Hepatocyte (in vitro differentiated cells): ENCODE results near the gene ZP4. TPM values are rescaled to one million over a fixed set of nuclear protein-coding genes. Genes with fewer than 3 reads are reported as not detected.

ENCODE experiments used
- DNase-seq: peaks from one replicate; pipeline ENCODE4 v3.0.0-alpha.2; 2016; ENCODE audit warnings: low spot score
- H2AFZ ChIP-seq: fragments of 200-600 bp; sonication (generic); 2 replicates; pipeline ENCODE4 v1.6.0; 2016; ENCODE audit warnings: antibody characterized with exemption, mild to moderate bottlenecking
- H3K27ac ChIP-seq: fragments of 200-600 bp; sonication (generic); 2 replicates; pipeline ENCODE4 v1.5.1; 2016; ENCODE audit warnings: mild to moderate bottlenecking
- H3K27me3 ChIP-seq: fragments of 200-600 bp; sonication (generic); 2 replicates; pipeline ENCODE4 v1.6.1; 2016
- H3K36me3 ChIP-seq: fragments of 200-600 bp; sonication (generic); replicated peaks from 2 replicates; pipeline ENCODE4 v1.5.1; 2016; ENCODE audit warnings: low read depth; ENCODE audit not compliant: insufficient read depth
- H3K4me1 ChIP-seq: fragments of 200-600 bp; sonication (generic); 2 replicates; pipeline ENCODE4 v1.5.1; 2016; ENCODE audit warnings: mild to moderate bottlenecking, moderate library complexity; ENCODE audit not compliant: insufficient read depth
- H3K4me2 ChIP-seq: fragments of 200-600 bp; sonication (generic); 2 replicates; pipeline ENCODE4 v1.6.0; 2016
- H3K4me3 ChIP-seq: fragments of 200-600 bp; sonication (generic); 2 replicates; pipeline ENCODE4 v1.5.1; 2016; ENCODE audit warnings: mild to moderate bottlenecking
- H3K79me2 ChIP-seq: fragments of 200-600 bp; sonication (generic); 2 replicates; pipeline ENCODE4 v1.6.0; 2017; ENCODE audit warnings: mild to moderate bottlenecking
- H3K9me2 ChIP-seq: fragments of 200-600 bp; sonication (generic); replicated peaks from 2 replicates; pipeline ENCODE4 v1.6.0; 2017; ENCODE audit warnings: mild to moderate bottlenecking; ENCODE audit not compliant: insufficient read depth
- H3K9me3 ChIP-seq: fragments of 200-600 bp; sonication (generic); 2 replicates; pipeline ENCODE4 v1.5.1; 2016; ENCODE audit warnings: low read depth, mild to moderate bottlenecking
- H4K20me1 ChIP-seq: fragments of 200-600 bp; sonication (generic); 2 replicates; pipeline ENCODE4 v1.6.0; 2016; ENCODE audit warnings: mild to moderate bottlenecking; ENCODE audit not compliant: insufficient read depth, poor library complexity, severe bottlenecking
- EZH2 ChIP-seq: fragments of 200-600 bp; sonication (generic); IDR thresholded peaks from 2 replicates; pipeline ENCODE4 v1.6.1; 2016; ENCODE audit warnings: antibody characterized with exemption, mild to moderate bottlenecking, borderline replicate concordance
- EZH2phosphoT487 ChIP-seq: fragments of 200-600 bp; sonication (generic); IDR thresholded peaks from one replicate; pipeline ENCODE4 v1.6.1; 2018; ENCODE audit warnings: antibody characterized with exemption, mild to moderate bottlenecking, low read depth, moderate library complexity; ENCODE audit not compliant: unreplicated experiment, severe bottlenecking
- WGBS: methylation state at CpG from one replicate; pipeline ENCODE4 v1.1.6; 2016; ENCODE audit warnings: low lambda C conversion rate; ENCODE audit errors: missing lambda C conversion rate; 5-methylcytosine and 5-hydroxymethylcytosine counted together
- polyA plus RNA-seq: library from polyadenylated mRNA; unstranded; fragments of >200 nt; fragmentation: Nextera tagmentation; extraction: Ambion mirVana; gene quantifications from 2 replicates; pipeline ENCODE4 v1.2.1, GENCODE V29; 2016
- total RNA-seq: library from RNA; depleted of rRNA; stranded (reverse); fragments of >200 nt; gene quantifications from 2 replicates; pipeline ENCODE4 v1.2.3, GENCODE V29; 2014
- TF ChIP-seq, protein P1 (sequence below): fragments of 200-600 bp; sonication (generic); IDR thresholded peaks from 2 replicates; pipeline ENCODE4 v1.5.1; 2016; ENCODE audit warnings: antibody characterized with exemption, mild to moderate bottlenecking; ENCODE audit not compliant: poor library complexity

The ZP4 gene
- total and polyA plus RNA-seq, 2 experiments from 2014 or later = 0.13 to 0.17 TPM

DNA sequence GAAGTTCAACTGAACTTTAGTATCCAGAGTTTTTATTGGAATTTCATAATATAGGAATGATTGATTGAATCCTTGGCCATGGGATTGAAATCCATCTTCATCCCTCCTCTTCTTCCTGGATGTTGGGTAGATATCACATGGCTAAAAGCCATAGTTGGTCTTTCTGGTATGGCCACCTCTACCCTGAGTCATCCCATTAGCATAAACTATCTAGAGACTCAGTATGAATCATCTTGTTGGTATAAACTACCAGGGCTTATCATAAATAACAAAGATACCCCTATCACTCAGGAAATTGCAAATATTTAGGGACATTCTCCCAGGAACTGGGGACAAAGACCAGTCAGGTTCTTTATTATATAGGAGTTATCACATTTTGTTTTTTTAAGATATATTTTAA, 21.2 kb upstream of the ZP4 start:
- TF ChIP-seq EZH2 = no peak
- TF ChIP-seq, protein P1, sequence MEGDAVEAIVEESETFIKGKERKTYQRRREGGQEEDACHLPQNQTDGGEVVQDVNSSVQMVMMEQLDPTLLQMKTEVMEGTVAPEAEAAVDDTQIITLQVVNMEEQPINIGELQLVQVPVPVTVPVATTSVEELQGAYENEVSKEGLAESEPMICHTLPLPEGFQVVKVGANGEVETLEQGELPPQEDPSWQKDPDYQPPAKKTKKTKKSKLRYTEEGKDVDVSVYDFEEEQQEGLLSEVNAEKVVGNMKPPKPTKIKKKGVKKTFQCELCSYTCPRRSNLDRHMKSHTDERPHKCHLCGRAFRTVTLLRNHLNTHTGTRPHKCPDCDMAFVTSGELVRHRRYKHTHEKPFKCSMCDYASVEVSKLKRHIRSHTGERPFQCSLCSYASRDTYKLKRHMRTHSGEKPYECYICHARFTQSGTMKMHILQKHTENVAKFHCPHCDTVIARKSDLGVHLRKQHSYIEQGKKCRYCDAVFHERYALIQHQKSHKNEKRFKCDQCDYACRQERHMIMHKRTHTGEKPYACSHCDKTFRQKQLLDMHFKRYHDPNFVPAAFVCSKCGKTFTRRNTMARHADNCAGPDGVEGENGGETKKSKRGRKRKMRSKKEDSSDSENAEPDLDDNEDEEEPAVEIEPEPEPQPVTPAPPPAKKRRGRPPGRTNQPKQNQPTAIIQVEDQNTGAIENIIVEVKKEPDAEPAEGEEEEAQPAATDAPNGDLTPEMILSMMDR = no peak
- TF ChIP-seq EZH2phosphoT487 = no peak
- Histone ChIP-seq H4K20me1 (no peaks in the 10 kb centered on the region), H3K4me1 (no peaks in the 10 kb centered on the region), H3K9me2 (no peaks in the 10 kb centered on the region), H3K4me2 (no peak overlapping the region), H3K79me2 (no peaks in the 10 kb centered on the region), H3K27me3 (no peaks in the 10 kb centered on the region), H2AFZ (no peak overlapping the region), H3K36me3 (no peaks in the 10 kb centered on the region), H3K27ac (no peak overlapping the region), H3K9me3 (no peaks in the 10 kb centered on the region), H3K4me3 (no peak overlapping the region)
- DNase-seq = no peak

DNA sequence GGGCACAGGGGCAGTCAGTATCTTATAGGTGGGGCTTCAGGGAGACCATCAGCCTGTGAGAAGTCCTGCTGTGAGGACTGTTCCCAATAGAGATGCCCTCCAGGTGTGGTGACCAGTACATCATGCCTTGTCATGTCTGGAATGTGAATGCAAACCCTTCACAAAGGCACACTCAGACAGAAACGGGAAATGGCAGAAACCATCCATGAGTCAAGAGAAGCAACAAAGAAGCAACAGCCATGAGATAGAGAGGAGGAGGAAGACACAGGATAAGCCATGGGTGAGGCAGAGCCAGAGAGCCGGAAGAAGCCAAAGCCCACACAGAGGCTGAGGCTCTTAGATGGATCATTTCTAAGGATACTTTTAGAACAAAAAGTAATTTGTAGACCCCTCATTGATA, 20.1 kb upstream of the ZP4 start:
- Histone ChIP-seq H3K4me1 (no peaks in the 10 kb centered on the region), H3K79me2 (no peaks in the 10 kb centered on the region), H3K9me2 (no peaks in the 10 kb centered on the region), H3K27me3 (no peaks in the 10 kb centered on the region), H3K4me3 (no peak overlapping the region), H4K20me1 (no peaks in the 10 kb centered on the region), H3K4me2 (no peak overlapping the region), H2AFZ (no peak overlapping the region), H3K9me3 (no peaks in the 10 kb centered on the region), H3K36me3 (no peaks in the 10 kb centered on the region), H3K27ac (no peak overlapping the region)
- no peak for TF ChIP-seq EZH2
- no peak for TF ChIP-seq EZH2phosphoT487
- WGBS = 94% methylated on average over 2 of the region's 2 CpGs
- DNase-seq = no peak

DNA sequence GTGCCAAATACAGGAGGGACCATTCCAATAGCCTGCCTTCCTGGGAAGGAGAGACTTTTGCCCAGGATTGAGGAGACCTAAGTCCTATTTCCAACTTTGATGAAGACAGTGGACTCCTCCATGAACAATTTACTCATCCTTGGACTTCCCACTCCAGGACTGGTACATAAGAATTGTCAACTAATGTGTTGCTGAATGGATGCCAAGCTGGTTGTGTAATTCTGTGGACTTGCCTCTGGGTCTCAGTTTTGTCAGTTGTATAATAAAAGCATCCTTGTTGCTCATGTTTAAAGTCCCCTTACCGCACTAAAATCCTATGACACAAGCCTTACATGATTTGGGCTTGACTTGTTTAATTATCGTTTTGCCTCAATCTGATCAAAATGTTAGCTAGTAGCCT, 13.2 kb upstream of the ZP4 start:
- Histone ChIP-seq H3K36me3 (no peaks in the 10 kb centered on the region), H3K4me1 (no peaks in the 10 kb centered on the region), H3K27ac (no peak overlapping the region), H3K27me3 (no peaks in the 10 kb centered on the region), H3K9me2 (no peaks in the 10 kb centered on the region), H3K4me3 (no peak overlapping the region), H3K79me2 (no peaks in the 10 kb centered on the region), H2AFZ (no peak overlapping the region), H3K9me3 (no peaks in the 10 kb centered on the region), H3K4me2 (no peak overlapping the region), H4K20me1 (no peaks in the 10 kb centered on the region)
- no peak for DNase-seq
- WGBS = 95% methylated on average over 2 of the region's 2 CpGs
- no peak for TF ChIP-seq EZH2
- TF ChIP-seq, protein P1 = no peak
- TF ChIP-seq EZH2phosphoT487 = no peak

DNA sequence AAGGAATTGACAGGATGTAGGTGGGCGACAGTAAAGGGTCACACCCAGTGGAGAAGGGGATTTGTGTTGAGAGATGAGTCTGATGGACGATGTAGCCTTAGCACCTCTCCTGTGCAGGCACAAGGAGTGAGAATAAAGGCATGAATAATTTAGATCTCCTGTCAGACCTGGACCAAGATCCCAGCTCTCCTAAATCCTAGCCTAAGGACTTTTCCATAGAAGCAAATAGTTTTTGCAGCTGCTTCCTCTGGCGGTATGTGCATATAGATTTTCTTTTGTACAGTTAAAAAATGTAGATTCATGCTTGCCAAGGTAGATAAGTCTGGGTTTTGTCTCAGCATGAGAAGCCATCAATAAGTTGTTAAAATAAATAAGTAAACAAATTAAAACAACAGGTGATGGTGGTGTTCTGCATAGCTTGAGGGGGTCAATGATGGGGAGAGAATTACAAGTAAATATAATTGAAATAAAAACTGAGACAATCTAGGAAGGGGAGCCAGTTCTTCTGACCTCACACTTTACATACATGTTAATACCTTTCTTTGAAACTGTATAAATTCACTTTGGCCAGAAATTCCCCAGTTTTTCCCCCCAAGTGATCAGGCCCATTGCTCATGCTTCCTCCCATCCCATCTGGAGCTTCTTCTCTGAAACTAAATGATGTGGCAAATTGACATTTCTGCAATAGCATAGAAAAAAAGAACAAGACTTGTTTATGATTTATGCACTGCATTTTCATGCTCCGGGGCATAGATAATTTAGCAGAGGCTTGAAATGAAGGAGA, 12.4 kb upstream of the ZP4 start:
- H3K9me3 ChIP-seq = no peaks in the 10 kb centered on the region
- no peak overlapping the region for H2AFZ ChIP-seq
- WGBS = 87% methylated on average over 4 of the region's 4 CpGs
- H3K4me2 ChIP-seq = no peak overlapping the region
- H3K79me2 ChIP-seq = no peaks in the 10 kb centered on the region
- no peak overlapping the region for H3K4me3 ChIP-seq
- TF ChIP-seq, protein P1 = no peak
- TF ChIP-seq EZH2 (no peak), EZH2phosphoT487 (no peak)
- H3K36me3 ChIP-seq = no peaks in the 10 kb centered on the region
- H3K27me3 ChIP-seq = no peaks in the 10 kb centered on the region
- H3K27ac ChIP-seq = no peak overlapping the region
- H4K20me1 ChIP-seq = no peaks in the 10 kb centered on the region
- H3K9me2 ChIP-seq = no peaks in the 10 kb centered on the region
- H3K4me1 ChIP-seq = no peaks in the 10 kb centered on the region
- DNase-seq = no peak
